Panc1 (cell line): ENCODE measurements around the gene STRAP. TPM values are rescaled to one million over a fixed set of nuclear protein-coding genes. Genes with fewer than 3 reads are reported as not detected.

Source experiments
- ATAC-seq: fragments of 200-7000 bp; cut with Tn5 transposase; 2 replicates; pipeline ENCODE4 v1.9.1; 2020; ENCODE audit warnings: mild to moderate bottlenecking, moderate library complexity
- BruUV-seq: library from RNA; stranded (reverse); fragments of 400-500 nt; replicated peaks from 2 replicates; lab custom pipeline; 2021; lab: Mats Ljungman, UMichigan
- CTCF ChIA-PET: fragments of 300-600 bp; sonication (Branson Sonifier 250); formaldehyde crosslinking; loops from one replicate; lab custom pipeline; 2022; ENCODE audit warnings: antibody characterized with exemption; lab: Charles Lee
- POLR2A ChIA-PET: fragments of 300-600 bp; sonication (Branson Sonifier 250); formaldehyde crosslinking; loops from one replicate; lab custom pipeline; 2022; ENCODE audit warnings: antibody characterized with exemption; lab: Charles Lee
- DNase-seq: peaks from one replicate; pipeline ENCODE4 v3.0.0-alpha.2; 2010; ENCODE audit warnings: low read depth, low spot score
- H3K27ac ChIP-seq: 2 replicates; pipeline ENCODE4 v1.5.1; 2011; ENCODE audit warnings: mild to moderate bottlenecking, low read length, inconsistent platforms
- H3K27me3 ChIP-seq: fragments of 200-500 bp; sonication (Bioruptor generic); 2 replicates; pipeline ENCODE4 v1.6.0; 2014; ENCODE audit warnings: low read length, inconsistent platforms; ENCODE audit not compliant: control insufficient read depth, insufficient read depth
- H3K36me3 ChIP-seq: fragments of 200-500 bp; sonication (Bioruptor generic); 2 replicates; pipeline ENCODE4 v1.5.1; 2014; ENCODE audit warnings: inconsistent platforms, mild to moderate bottlenecking, low read length, moderate library complexity; ENCODE audit not compliant: control insufficient read depth, insufficient read depth
- H3K4me1 ChIP-seq: 2 replicates; pipeline ENCODE4 v1.5.1; 2011; ENCODE audit warnings: inconsistent platforms, mild to moderate bottlenecking, low read length, moderate library complexity; ENCODE audit not compliant: control insufficient read depth, insufficient read depth
- H3K4me3 ChIP-seq, 2 experiments: 2 replicates each; pipeline ENCODE4 v1.5.1; 2011 to 2012; ENCODE audit warnings: low read depth in 2 of 2, low read length in 2 of 2, mild to moderate bottlenecking in 2 of 2, inconsistent platforms in 1 of 2, moderate library complexity in 1 of 2
- H3K9me3 ChIP-seq: fragments of 200-500 bp; sonication (Bioruptor generic); 2 replicates; pipeline ENCODE4 v1.5.1; 2014; ENCODE audit warnings: low read depth, mild to moderate bottlenecking, inconsistent platforms, low read length, moderate library complexity; ENCODE audit not compliant: control insufficient read depth, insufficient read depth
- POLR2AphosphoS5 ChIP-seq: IDR thresholded peaks from 2 replicates; pipeline ENCODE4 v1.6.1; 2012; ENCODE audit warnings: mild to moderate bottlenecking, low read depth, low read length, moderate library complexity
- SIN3A ChIP-seq: IDR thresholded peaks from 2 replicates; pipeline ENCODE4 v1.6.1; 2012; ENCODE audit warnings: low read depth, mild to moderate bottlenecking, low read length, moderate library complexity, borderline replicate concordance; ENCODE audit not compliant: insufficient read depth
- TCF7L2 ChIP-seq: IDR thresholded peaks from 2 replicates; pipeline ENCODE4 v1.6.1; 2011; ENCODE audit warnings: mild to moderate bottlenecking, low read depth, low read length, inconsistent platforms
- in situ Hi-C: cut with HindIII; loops from 2 replicates; pipeline ENCODE4 v1.10.0; 2016; ENCODE audit warnings: low sequenced_read_pairs, low pct_unique_long_range_greater_than_20kb
- intact Hi-C: fragments of 100-400 bp; cut with micrococcal nuclease; formaldehyde crosslinking; loops from one replicate; pipeline ENCODE4 v1.10.0; 2022; ENCODE audit not compliant: unreplicated experiment
- total RNA-seq: library from RNA; stranded (reverse); gene quantifications from one replicate; pipeline ENCODE4 v1.2.1, GENCODE V29; 2021; ENCODE audit not compliant: unreplicated experiment
- TF ChIP-seq, protein P1 (sequence below): fragments of 450-650 bp; IDR thresholded peaks from 2 replicates; pipeline ENCODE4 v1.5.1; 2017; ENCODE audit warnings: mild to moderate bottlenecking
- TF ChIP-seq, protein P2 (sequence below), 2 experiments: IDR thresholded peaks; 2 replicates each; pipeline ENCODE4 v1.6.1; 2011 to 2012; ENCODE audit warnings: low read depth in 2 of 2, control low read depth in 1 of 2, low read length in 1 of 2, mild to moderate bottlenecking in 1 of 2, moderate library complexity in 1 of 2; ENCODE audit not compliant: insufficient read depth in 1 of 2

STRAP gene
- total RNA-seq, 1 experiment from 2014 or later = 99.4 TPM

DNA sequence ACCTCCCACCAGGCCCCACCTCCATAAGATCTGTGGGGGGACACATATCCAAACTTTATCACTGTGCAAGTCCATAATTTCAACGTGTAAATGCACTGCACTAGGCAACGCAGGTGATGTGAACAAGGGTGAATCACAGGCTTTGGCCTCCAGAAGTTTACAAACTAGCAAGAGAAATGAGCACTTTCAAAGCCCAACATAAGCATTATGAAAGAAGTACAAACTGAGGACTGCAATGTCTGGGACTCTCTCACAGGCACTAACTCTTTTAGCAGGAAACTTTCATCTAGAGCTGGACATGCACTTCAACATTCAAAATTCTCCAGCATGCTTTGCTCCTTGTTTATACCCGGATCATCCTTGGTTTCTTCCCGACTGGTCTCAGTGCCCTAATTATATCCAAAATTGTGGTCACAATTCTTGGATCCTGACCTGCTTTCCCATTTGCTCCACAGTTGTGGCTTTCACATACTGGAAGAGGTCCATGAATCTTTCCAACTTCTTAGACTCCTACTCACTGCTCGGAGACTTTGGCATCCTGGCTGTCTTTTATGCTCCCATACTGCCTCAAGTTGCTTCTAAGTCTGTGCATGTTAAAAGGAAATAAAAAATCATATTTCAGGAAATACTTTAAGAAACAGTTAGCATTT is 44.9 kb upstream of the STRAP start:
- Histone ChIP-seq H3K4me3 (no peak overlapping the region), H3K9me3 (no peaks in the 10 kb centered on the region), H3K27ac (no peak overlapping the region), H3K27me3 (no peaks in the 10 kb centered on the region), H3K36me3 (no peaks in the 10 kb centered on the region), H3K4me1 (no peaks in the 10 kb centered on the region)
- intact Hi-C loops (no loop called here), in situ Hi-C loops (no loop called here)
- BruUV-seq = no TSS peak
- CTCF ChIA-PET = no interaction called here
- POLR2A ChIA-PET = no interaction called here
- TF ChIP-seq, protein P1, sequence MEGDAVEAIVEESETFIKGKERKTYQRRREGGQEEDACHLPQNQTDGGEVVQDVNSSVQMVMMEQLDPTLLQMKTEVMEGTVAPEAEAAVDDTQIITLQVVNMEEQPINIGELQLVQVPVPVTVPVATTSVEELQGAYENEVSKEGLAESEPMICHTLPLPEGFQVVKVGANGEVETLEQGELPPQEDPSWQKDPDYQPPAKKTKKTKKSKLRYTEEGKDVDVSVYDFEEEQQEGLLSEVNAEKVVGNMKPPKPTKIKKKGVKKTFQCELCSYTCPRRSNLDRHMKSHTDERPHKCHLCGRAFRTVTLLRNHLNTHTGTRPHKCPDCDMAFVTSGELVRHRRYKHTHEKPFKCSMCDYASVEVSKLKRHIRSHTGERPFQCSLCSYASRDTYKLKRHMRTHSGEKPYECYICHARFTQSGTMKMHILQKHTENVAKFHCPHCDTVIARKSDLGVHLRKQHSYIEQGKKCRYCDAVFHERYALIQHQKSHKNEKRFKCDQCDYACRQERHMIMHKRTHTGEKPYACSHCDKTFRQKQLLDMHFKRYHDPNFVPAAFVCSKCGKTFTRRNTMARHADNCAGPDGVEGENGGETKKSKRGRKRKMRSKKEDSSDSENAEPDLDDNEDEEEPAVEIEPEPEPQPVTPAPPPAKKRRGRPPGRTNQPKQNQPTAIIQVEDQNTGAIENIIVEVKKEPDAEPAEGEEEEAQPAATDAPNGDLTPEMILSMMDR = no peak
- TF ChIP-seq, protein P2, sequence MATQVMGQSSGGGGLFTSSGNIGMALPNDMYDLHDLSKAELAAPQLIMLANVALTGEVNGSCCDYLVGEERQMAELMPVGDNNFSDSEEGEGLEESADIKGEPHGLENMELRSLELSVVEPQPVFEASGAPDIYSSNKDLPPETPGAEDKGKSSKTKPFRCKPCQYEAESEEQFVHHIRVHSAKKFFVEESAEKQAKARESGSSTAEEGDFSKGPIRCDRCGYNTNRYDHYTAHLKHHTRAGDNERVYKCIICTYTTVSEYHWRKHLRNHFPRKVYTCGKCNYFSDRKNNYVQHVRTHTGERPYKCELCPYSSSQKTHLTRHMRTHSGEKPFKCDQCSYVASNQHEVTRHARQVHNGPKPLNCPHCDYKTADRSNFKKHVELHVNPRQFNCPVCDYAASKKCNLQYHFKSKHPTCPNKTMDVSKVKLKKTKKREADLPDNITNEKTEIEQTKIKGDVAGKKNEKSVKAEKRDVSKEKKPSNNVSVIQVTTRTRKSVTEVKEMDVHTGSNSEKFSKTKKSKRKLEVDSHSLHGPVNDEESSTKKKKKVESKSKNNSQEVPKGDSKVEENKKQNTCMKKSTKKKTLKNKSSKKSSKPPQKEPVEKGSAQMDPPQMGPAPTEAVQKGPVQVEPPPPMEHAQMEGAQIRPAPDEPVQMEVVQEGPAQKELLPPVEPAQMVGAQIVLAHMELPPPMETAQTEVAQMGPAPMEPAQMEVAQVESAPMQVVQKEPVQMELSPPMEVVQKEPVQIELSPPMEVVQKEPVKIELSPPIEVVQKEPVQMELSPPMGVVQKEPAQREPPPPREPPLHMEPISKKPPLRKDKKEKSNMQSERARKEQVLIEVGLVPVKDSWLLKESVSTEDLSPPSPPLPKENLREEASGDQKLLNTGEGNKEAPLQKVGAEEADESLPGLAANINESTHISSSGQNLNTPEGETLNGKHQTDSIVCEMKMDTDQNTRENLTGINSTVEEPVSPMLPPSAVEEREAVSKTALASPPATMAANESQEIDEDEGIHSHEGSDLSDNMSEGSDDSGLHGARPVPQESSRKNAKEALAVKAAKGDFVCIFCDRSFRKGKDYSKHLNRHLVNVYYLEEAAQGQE (IDR thresholded peaks at IDR 0.05; ENCODE audit: insufficient read depth in 1 of 2, low read depth in 2 of 2, low read length in 1 of 2) = no peak
- TF ChIP-seq POLR2AphosphoS5 (no peak), SIN3A (no peak), TCF7L2 (no peak)
- ATAC-seq (no peak), DNase-seq (no peak)

DNA sequence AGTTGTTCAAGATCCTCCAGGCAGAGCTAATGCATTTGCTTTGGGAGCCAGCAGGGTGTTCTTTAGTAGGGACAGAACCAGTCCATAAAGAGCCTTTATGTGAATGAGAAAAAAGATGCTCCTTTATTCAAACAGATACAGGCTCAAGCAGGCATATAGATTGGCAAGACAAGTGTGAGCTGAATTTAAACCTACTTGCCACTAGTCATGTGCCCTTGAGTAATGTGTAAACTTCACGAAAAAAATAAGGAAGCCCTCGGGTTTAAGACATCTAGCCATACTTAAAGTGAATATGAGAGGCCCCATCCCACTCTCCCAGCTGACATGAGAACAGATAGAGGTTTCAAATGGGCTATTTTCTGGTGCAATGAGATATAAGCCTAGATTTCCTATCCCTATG is 43.1 kb upstream of the STRAP start:
- DNase-seq (no peak), ATAC-seq (no peak)
- TF ChIP-seq TCF7L2 = no peak
- TF ChIP-seq, protein P2 (IDR thresholded peaks at IDR 0.05; ENCODE audit: insufficient read depth in 1 of 2, low read depth in 2 of 2, low read length in 1 of 2) = no peak
- TF ChIP-seq, protein P1 = no peak
- no peak for TF ChIP-seq POLR2AphosphoS5
- no peak for TF ChIP-seq SIN3A
- Histone ChIP-seq H3K9me3 (no peaks in the 10 kb centered on the region), H3K27ac (no peak overlapping the region), H3K4me1 (no peaks in the 10 kb centered on the region), H3K4me3 (no peak overlapping the region), H3K27me3 (no peaks in the 10 kb centered on the region), H3K36me3 (no peaks in the 10 kb centered on the region)
- in situ Hi-C loops (no loop called here), intact Hi-C loops (no loop called here)
- CTCF ChIA-PET = no interaction called here
- POLR2A ChIA-PET = no interaction called here
- no TSS peak for BruUV-seq
